Kidney epithelial cell (primary cell): ENCODE results near the gene LFNG. TPM values are rescaled to one million over a fixed set of nuclear protein-coding genes. Genes with fewer than 3 reads are reported as not detected.
A peak's percentile ranks its signal among the peaks of the same experiment; 100 is the strongest.

ENCODE experiments used
- DNase-seq: peaks from one replicate; pipeline ENCODE4 v3.0.0-alpha.2; 2010; ENCODE audit warnings: low read depth
- H3K27me3 ChIP-seq: 2 replicates; pipeline ENCODE4 v1.6.0; 2011; ENCODE audit warnings: low read length; ENCODE audit not compliant: control insufficient read depth, insufficient read depth
- H3K36me3 ChIP-seq: 2 replicates; pipeline ENCODE4 v1.5.1; 2011; ENCODE audit warnings: low read length; ENCODE audit not compliant: control insufficient read depth, insufficient read depth
- H3K4me3 ChIP-seq: 2 replicates; pipeline ENCODE4 v1.5.1; 2011; ENCODE audit warnings: low read depth, mild to moderate bottlenecking, control low read depth, low read length
- CTCF ChIP-seq: IDR thresholded peaks from 2 replicates; pipeline ENCODE4 v1.5.1; 2011; ENCODE audit warnings: mild to moderate bottlenecking, moderate library complexity, low read length, control low read depth, inconsistent platforms; ENCODE audit not compliant: insufficient read depth, poor library complexity, severe bottlenecking
- total RNA-seq: library from RNA; depleted of rRNA; stranded (reverse); fragments of >200 nt; gene quantifications from 2 replicates; pipeline ENCODE4 v1.2.3, GENCODE V29; 2015

The LFNG gene
- total RNA-seq, 1 donor from 2014 or later, result 39.7 TPM

GRCh38 chr7:2522780-2523433 lies 3.3 kb downstream of the LFNG start:
- no peak for TF ChIP-seq CTCF
- Histone ChIP-seq H3K36me3 (no peaks in the 10 kb centered on the region), H3K4me3 (peak overlapping the region; percentile 71), H3K27me3 (no peaks in the 10 kb centered on the region)
- DNase-seq, result no peak

GRCh38 chr7:2523461-2523936 lies 3.9 kb downstream of the LFNG start:
- DNase-seq, result no peak
- H3K27me3 ChIP-seq, result no peaks in the 10 kb centered on the region
- H3K4me3 ChIP-seq, result peak overlapping the region; percentile 71
- no peak for TF ChIP-seq CTCF
- H3K36me3 ChIP-seq, result no peaks in the 10 kb centered on the region

GRCh38 chr7:2523941-2524807 lies 4.6 kb downstream of the LFNG start:
- no peaks in the 10 kb centered on the region for H3K27me3 ChIP-seq
- H3K36me3 ChIP-seq, result no peaks in the 10 kb centered on the region
- TF ChIP-seq CTCF, result no peak
- no peak for DNase-seq
- H3K4me3 ChIP-seq, result peak overlapping the region; percentile 71

- no peak for TF ChIP-seq CTCF
- H3K27me3 ChIP-seq, result no peaks in the 10 kb centered on the region
- no peak overlapping the region for H3K4me3 ChIP-seq
- no peaks in the 10 kb centered on the region for H3K36me3 ChIP-seq
- no peak for DNase-seq
Measured at GRCh38 chr7:2524808-2525657, 5.5 kb downstream of the LFNG start.

- H3K4me3 ChIP-seq, result no peak overlapping the region
- TF ChIP-seq CTCF, result no peak
- no peaks in the 10 kb centered on the region for H3K27me3 ChIP-seq
- no peaks in the 10 kb centered on the region for H3K36me3 ChIP-seq
- no peak for DNase-seq
Measured at GRCh38 chr7:2525658-2526630, 6.4 kb downstream of the LFNG start.
